Lung microvascular endothelial cell (primary cell): ENCODE results near the gene CORO2A. TPM values are rescaled to one million over a fixed set of nuclear protein-coding genes. Genes with fewer than 3 reads are reported as not detected.
A peak's percentile ranks its signal among the peaks of the same experiment; 100 is the strongest.

Experiments used
- DNase-seq, 2 donors: peaks; one replicate each; pipeline versions ENCODE4 v3.0.0 to v3.0.0-alpha.2; 2010; ENCODE audit warnings: low read depth in 2 of 2
- total RNA-seq: library from RNA; depleted of rRNA; stranded (reverse); fragments of >200 nt; gene quantifications from 2 replicates; pipeline ENCODE4 v1.2.1, GENCODE V29; 2014

CORO2A gene
- total RNA-seq, 1 donor from 2014 or later = 0.20 TPM

- no peak for DNase-seq
Measured at GRCh38 chr9:98172604-98173003, 19.8 kb downstream of the CORO2A start.

GRCh38 chr9:98171176-98171925 lies 21.1 kb downstream of the CORO2A start:
- no peak for DNase-seq

GRCh38 chr9:98168941-98169488 lies 23.4 kb downstream of the CORO2A start:
- DNase-seq = peak in 1 of 2 donors; percentile 44

- no peak for DNase-seq
Measured at GRCh38 chr9:98168153-98168780, 24.2 kb downstream of the CORO2A start.

- no peak for DNase-seq
Measured at GRCh38 chr9:98164912-98165311, 27.5 kb downstream of the CORO2A start.

GRCh38 chr9:98162613-98163012 lies 29.8 kb downstream of the CORO2A start:
- DNase-seq = no peak

GRCh38 chr9:98161851-98162250 lies 30.6 kb downstream of the CORO2A start:
- DNase-seq = no peak

GRCh38 chr9:98159790-98160189 lies 32.6 kb downstream of the CORO2A start:
- DNase-seq = no peak

- no peak for DNase-seq
Measured at GRCh38 chr9:98159301-98159700, 33.1 kb downstream of the CORO2A start.

GRCh38 chr9:98158071-98158831 lies 34.2 kb downstream of the CORO2A start:
- no peak for DNase-seq

GRCh38 chr9:98157372-98157771 lies 35.1 kb downstream of the CORO2A start:
- DNase-seq = no peak

GRCh38 chr9:98154678-98155077 lies 37.8 kb downstream of the CORO2A start:
- no peak for DNase-seq

GRCh38 chr9:98152526-98152925 lies 39.9 kb downstream of the CORO2A start:
- DNase-seq = no peak

GRCh38 chr9:98150721-98151120 lies 41.7 kb downstream of the CORO2A start:
- DNase-seq = no peak

GRCh38 chr9:98150164-98150563 lies 42.3 kb downstream of the CORO2A start:
- DNase-seq = no peak

- DNase-seq = no peak
Measured at GRCh38 chr9:98149422-98149821, 43.0 kb downstream of the CORO2A start.

- no peak for DNase-seq
Measured at GRCh38 chr9:98148486-98148885, 44.0 kb downstream of the CORO2A start.

- no peak for DNase-seq
Measured at GRCh38 chr9:98147582-98147981, 44.9 kb downstream of the CORO2A start.

- peak in 1 of 2 donors; percentile 15 for DNase-seq
Measured at GRCh38 chr9:98146101-98146991, 46.1 kb downstream of the CORO2A start.

- DNase-seq = no peak
Measured at GRCh38 chr9:98144631-98145030, 47.8 kb downstream of the CORO2A start.

GRCh38 chr9:98144076-98144475 lies 48.4 kb downstream of the CORO2A start:
- DNase-seq = no peak
